CD4-positive, alpha-beta T cell (primary cell): ENCODE results near the gene CTIF. TPM values are rescaled to one million over a fixed set of nuclear protein-coding genes. Genes with fewer than 3 reads are reported as not detected.

Source experiments
- ATAC-seq: fragments of 200-7000 bp; cut with Tn5 transposase; one replicate; pipeline ENCODE4 v1.10.0; 2022; ENCODE audit warnings: mild to moderate bottlenecking; ENCODE audit not compliant: poor library complexity
- CTCF ChIA-PET: fragments of 350-600 bp; sonication (Branson Sonifier 250); formaldehyde crosslinking; loops from one replicate; lab custom pipeline; 2021; ENCODE audit warnings: antibody characterized with exemption, inconsistent platforms; lab: Charles Lee
- POLR2A ChIA-PET: fragments of 350-600 bp; sonication (Branson Sonifier 250); formaldehyde crosslinking; loops from one replicate; lab custom pipeline; 2021; ENCODE audit warnings: antibody characterized with exemption, inconsistent platforms; lab: Charles Lee
- DNase-seq, 14 experiments: peaks; one replicate each; pipeline ENCODE4 v3.0.0-alpha.2; 2013 to 2020; ENCODE audit warnings: mixed read lengths in 2 of 14
- H3K27ac ChIP-seq, 2 donors: one replicate each; pipeline versions ENCODE4 v1.5.1 to v1.7.0; 2013; ENCODE audit warnings: low read length in 2 of 2, low read depth in 1 of 2, mild to moderate bottlenecking in 1 of 2
- H3K27me3 ChIP-seq, 2 experiments: 1 replicate in 1 of 2; 2 replicates in 1 of 2; pipeline versions ENCODE4 v1.6.1 to v1.7.0; 2013; ENCODE audit warnings: low read length in 2 of 2, control low read depth in 1 of 2, mild to moderate bottlenecking in 1 of 2, moderate library complexity in 1 of 2; ENCODE audit not compliant: insufficient read depth in 2 of 2, control insufficient read depth in 1 of 2
- H3K36me3 ChIP-seq: one replicate; pipeline ENCODE4 v1.6.1; 2013; ENCODE audit warnings: low read length, control low read depth; ENCODE audit not compliant: insufficient read depth
- H3K4me1 ChIP-seq: one replicate; pipeline ENCODE4 v1.6.1; 2013; ENCODE audit warnings: low read length, control low read depth; ENCODE audit not compliant: insufficient read depth
- H3K4me3 ChIP-seq: one replicate; pipeline ENCODE4 v1.5.1; 2013; ENCODE audit warnings: mild to moderate bottlenecking, low read length, moderate library complexity
- H3K9me3 ChIP-seq, 2 experiments: 1 replicate in 1 of 2; 2 replicates in 1 of 2; pipeline versions ENCODE4 v1.6.1 to v1.7.0; 2013; ENCODE audit warnings: low read length in 2 of 2, mild to moderate bottlenecking in 2 of 2, control low read depth in 1 of 2, moderate library complexity in 1 of 2; ENCODE audit not compliant: control insufficient read depth in 1 of 2, insufficient read depth in 1 of 2
- H3K27ac Mint-ChIP-seq: one replicate; pipeline ENCODE4 v1.8.0; 2020; ENCODE audit warnings: mixed read lengths
- H3K27me3 Mint-ChIP-seq: one replicate; pipeline ENCODE4 v1.8.0; 2021; ENCODE audit warnings: mixed read lengths
- H3K36me3 Mint-ChIP-seq: one replicate; pipeline ENCODE4 v1.8.0; 2021; ENCODE audit warnings: low read depth, mixed read lengths
- H3K4me1 Mint-ChIP-seq: one replicate; pipeline ENCODE4 v1.8.0; 2021; ENCODE audit warnings: low read depth, mixed read lengths
- H3K4me3 Mint-ChIP-seq: one replicate; pipeline ENCODE4 v1.8.0; 2020; ENCODE audit warnings: mild to moderate bottlenecking, mixed read lengths
- H3K9me3 Mint-ChIP-seq: one replicate; pipeline ENCODE4 v1.8.0; 2020; ENCODE audit warnings: mixed read lengths
- intact Hi-C, 2 experiments: fragments of 100-400 bp; cut with DNase I in 1 of 2; cut with micrococcal nuclease in 1 of 2; formaldehyde crosslinking; loops; one replicate each; pipeline versions ENCODE4 v1.15.1 to v1.9.0; 2023 to 2025; cut with DNase I, micrococcal nuclease
- total RNA-seq, 174 experiments: library from RNA in 2 of 174; stranded (reverse) in 2 of 174; gene quantifications; one replicate each; pipeline ENCODE4 v1.2.3 and lab custom pipeline; 2021 to 2026
- TF ChIP-seq, protein P1 (sequence below): fragments of 200-600 bp; IDR thresholded peaks from one replicate; pipeline ENCODE4 v1.8.0; 2022; ENCODE audit warnings: antibody characterized with exemption, mild to moderate bottlenecking

The CTIF gene
- total RNA-seq, 2 experiments from 2014 or later = 1.1 to 2.9 TPM

DNA sequence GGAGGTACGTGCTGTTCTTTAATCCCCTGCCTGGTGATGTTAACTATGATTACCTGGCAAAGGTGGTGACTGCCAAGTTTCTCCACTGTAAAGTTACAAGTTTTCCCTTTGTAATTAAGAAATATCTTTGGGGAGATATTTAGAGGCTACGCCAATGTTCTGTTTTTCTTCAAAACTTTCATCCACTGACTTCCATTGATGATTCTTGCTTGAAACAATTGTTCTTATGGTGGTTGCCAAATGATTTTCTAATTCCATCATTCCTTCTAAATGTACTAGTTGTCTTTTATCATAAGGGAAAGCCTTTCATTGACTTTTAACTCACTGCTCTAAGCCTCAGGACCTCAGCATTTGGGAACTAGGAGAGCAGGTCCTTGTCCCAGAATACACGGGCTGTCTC lies 206.5 kb downstream of the CTIF start:
- intact Hi-C loops = no loop called here

DNA sequence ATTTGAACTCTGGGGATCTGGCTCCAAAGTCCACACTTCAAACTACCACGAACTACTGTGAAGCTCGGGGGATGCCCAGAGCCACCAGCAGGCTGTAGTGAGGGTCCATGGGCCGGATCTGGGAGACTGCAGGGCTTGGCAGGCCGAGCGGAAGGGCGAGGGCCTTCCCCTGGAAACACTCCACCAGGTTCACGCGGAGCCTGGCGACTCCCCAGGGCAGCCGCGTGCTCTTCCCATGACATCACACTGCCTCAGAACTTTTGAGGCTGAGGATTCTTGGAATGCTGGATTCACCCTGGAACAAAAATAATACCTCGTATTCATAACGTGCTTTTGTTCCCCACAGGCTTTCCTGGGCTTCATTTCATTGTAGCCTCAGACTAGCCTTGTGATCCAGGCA lies 210.9 kb downstream of the CTIF start:
- no peaks in the 10 kb centered on the region for H3K4me1 Mint-ChIP-seq
- Histone ChIP-seq H3K36me3 (no peaks in the 10 kb centered on the region), H3K27ac (no peak overlapping the region), H3K27me3 (no peaks in the 10 kb centered on the region), H3K4me1 (no peaks in the 10 kb centered on the region), H3K9me3 (no peaks in the 10 kb centered on the region), H3K4me3 (no peak overlapping the region)
- POLR2A ChIA-PET = no interaction called here
- H3K4me3 Mint-ChIP-seq = no peak overlapping the region
- TF ChIP-seq, protein P1, sequence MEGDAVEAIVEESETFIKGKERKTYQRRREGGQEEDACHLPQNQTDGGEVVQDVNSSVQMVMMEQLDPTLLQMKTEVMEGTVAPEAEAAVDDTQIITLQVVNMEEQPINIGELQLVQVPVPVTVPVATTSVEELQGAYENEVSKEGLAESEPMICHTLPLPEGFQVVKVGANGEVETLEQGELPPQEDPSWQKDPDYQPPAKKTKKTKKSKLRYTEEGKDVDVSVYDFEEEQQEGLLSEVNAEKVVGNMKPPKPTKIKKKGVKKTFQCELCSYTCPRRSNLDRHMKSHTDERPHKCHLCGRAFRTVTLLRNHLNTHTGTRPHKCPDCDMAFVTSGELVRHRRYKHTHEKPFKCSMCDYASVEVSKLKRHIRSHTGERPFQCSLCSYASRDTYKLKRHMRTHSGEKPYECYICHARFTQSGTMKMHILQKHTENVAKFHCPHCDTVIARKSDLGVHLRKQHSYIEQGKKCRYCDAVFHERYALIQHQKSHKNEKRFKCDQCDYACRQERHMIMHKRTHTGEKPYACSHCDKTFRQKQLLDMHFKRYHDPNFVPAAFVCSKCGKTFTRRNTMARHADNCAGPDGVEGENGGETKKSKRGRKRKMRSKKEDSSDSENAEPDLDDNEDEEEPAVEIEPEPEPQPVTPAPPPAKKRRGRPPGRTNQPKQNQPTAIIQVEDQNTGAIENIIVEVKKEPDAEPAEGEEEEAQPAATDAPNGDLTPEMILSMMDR = no peak
- intact Hi-C loops = no loop called here
- no peaks in the 10 kb centered on the region for H3K9me3 Mint-ChIP-seq
- no peak overlapping the region for H3K27ac Mint-ChIP-seq
- CTCF ChIA-PET = no interaction called here
- DNase-seq = no peak
- no peak for ATAC-seq
- no peaks in the 10 kb centered on the region for H3K27me3 Mint-ChIP-seq
- H3K36me3 Mint-ChIP-seq = no peaks in the 10 kb centered on the region

More for the DNA sequence above, 206.5 kb downstream of the CTIF start:
- Mint-ChIP-seq H3K9me3 (no peaks in the 10 kb centered on the region), H3K4me3 (no peak overlapping the region), H3K27ac (no peak overlapping the region), H3K4me1 (no peaks in the 10 kb centered on the region), H3K36me3 (no peaks in the 10 kb centered on the region), H3K27me3 (no peaks in the 10 kb centered on the region)
- Histone ChIP-seq H3K27ac (no peak overlapping the region), H3K4me3 (no peak overlapping the region), H3K36me3 (no peaks in the 10 kb centered on the region), H3K27me3 (no peaks in the 10 kb centered on the region), H3K4me1 (no peaks in the 10 kb centered on the region), H3K9me3 (no peaks in the 10 kb centered on the region)
- ChIA-PET POLR2A (no interaction called here), CTCF (no interaction called here)
- ATAC-seq (no peak), DNase-seq (no peak)
- TF ChIP-seq, protein P1 = no peak

DNA sequence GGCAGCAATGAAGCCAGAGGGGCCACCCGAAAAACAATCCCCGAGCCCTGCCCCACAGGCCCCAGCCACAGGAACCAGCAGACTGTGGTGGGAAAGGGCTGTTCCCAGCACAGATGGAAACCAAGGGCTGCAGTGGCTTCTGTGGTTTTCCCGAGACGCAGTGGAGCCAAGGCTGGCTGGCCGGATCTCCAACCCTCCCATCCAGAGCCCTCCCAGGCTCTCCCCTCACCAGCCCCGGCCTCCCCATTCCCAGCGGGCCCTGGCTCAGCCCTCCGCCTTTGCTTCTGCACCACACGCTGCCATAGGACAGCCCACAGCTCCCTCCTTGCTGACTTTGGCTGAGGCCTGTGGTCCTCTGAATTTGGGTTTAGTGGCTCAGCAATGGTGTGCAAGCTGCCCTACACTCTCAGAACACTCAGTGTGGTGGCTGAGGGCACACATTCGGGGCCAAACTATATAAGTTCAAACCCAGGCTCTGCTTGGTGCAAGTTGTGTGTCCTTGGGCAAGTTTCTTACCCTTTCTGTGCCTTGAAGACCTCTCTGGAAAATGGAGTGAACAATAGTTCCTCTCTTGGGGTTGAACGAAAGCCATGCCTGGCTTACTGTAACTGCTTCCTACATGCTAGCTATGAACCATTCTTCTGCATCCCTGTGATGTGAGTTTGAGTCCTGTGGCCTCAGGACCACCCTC lies 211.8 kb downstream of the CTIF start:
- no peaks in the 10 kb centered on the region for H3K9me3 ChIP-seq
- no peaks in the 10 kb centered on the region for H3K4me1 ChIP-seq
- no peak overlapping the region for H3K27ac Mint-ChIP-seq
- no peaks in the 10 kb centered on the region for H3K36me3 ChIP-seq
- H3K9me3 Mint-ChIP-seq = no peaks in the 10 kb centered on the region
- no peak overlapping the region for H3K4me3 Mint-ChIP-seq
- no peaks in the 10 kb centered on the region for H3K27me3 ChIP-seq
- H3K27ac ChIP-seq = no peak overlapping the region
- no peaks in the 10 kb centered on the region for H3K36me3 Mint-ChIP-seq
- ChIA-PET CTCF (no interaction called here), POLR2A (no interaction called here)
- TF ChIP-seq, protein P1 = no peak
- DNase-seq (no peak), ATAC-seq (no peak)
- no peaks in the 10 kb centered on the region for H3K27me3 Mint-ChIP-seq
- no peaks in the 10 kb centered on the region for H3K4me1 Mint-ChIP-seq
- intact Hi-C loops = no loop called here
- no peak overlapping the region for H3K4me3 ChIP-seq
